Measurements from ENCODE around the gene MAGEB1.

MAGEB1 gene

DNA sequence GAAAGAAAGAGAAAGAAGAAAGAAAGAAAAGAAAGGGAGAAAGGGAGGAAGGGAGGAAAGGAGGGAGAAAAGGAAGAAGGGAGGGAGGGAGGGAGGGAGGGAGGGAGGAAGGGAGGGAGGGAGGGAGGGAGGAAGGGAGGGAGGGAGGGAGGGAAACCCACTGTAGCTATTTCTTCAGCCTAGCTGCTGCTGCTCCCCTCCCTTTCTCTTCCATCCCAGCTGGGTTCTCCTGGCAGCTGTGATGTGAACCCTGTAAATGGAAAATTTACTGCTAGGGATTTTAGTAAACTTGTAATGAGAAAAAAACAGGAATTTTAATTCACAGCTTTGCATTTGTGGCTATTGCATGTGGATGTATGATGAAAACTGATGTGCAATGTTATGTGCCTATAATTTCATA is 54.3 kb downstream of the MAGEB1 start:
- DNase-seq = no peak
